Pons (tissue), 1 donor: Measurements from ENCODE around the gene WDR72.

ENCODE experiments used
- DNase-seq: peaks from one replicate; pipeline ENCODE4 v3.0.0-alpha.2; 2016; ENCODE audit warnings: low spot score

The WDR72 gene

GRCh38 chr15:53534105-53534839, 225.2 kb downstream of the WDR72 start:
- no peak for DNase-seq

- DNase-seq, result peak; percentile 37
Measured at GRCh38 chr15:53530761-53531160, 228.7 kb downstream of the WDR72 start.

GRCh38 chr15:53527996-53528395, 231.5 kb downstream of the WDR72 start:
- no peak for DNase-seq

- DNase-seq, result no peak
Measured at GRCh38 chr15:53525894-53526293, 233.6 kb downstream of the WDR72 start.

GRCh38 chr15:53522991-53523390, 236.5 kb downstream of the WDR72 start:
- DNase-seq, result no peak

- DNase-seq, result peak; percentile 80
Measured at GRCh38 chr15:53520996-53521395, 238.5 kb downstream of the WDR72 start.

GRCh38 chr15:53513431-53513830, 246.0 kb downstream of the WDR72 start:
- DNase-seq, result no peak

GRCh38 chr15:53512029-53512428, 247.4 kb downstream of the WDR72 start:
- peak; percentile 36 for DNase-seq

- no peak for DNase-seq
Measured at GRCh38 chr15:53511175-53511574, 248.3 kb downstream of the WDR72 start.

- no peak for DNase-seq
Measured at GRCh38 chr15:53506370-53506769, 253.1 kb downstream of the WDR72 start.

GRCh38 chr15:53498996-53499395, 260.5 kb downstream of the WDR72 start:
- DNase-seq, result no peak

GRCh38 chr15:53490341-53490740, 269.1 kb downstream of the WDR72 start:
- DNase-seq, result no peak

- DNase-seq, result no peak
Measured at GRCh38 chr15:53482055-53482454, 277.4 kb downstream of the WDR72 start.

- no peak for DNase-seq
Measured at GRCh38 chr15:53477981-53478766, 281.3 kb downstream of the WDR72 start.

- DNase-seq, result no peak
Measured at GRCh38 chr15:53473886-53474285, 285.6 kb downstream of the WDR72 start.

GRCh38 chr15:53473435-53473834, 286.0 kb downstream of the WDR72 start:
- no peak for DNase-seq

GRCh38 chr15:53472883-53473282, 286.6 kb downstream of the WDR72 start:
- no peak for DNase-seq

GRCh38 chr15:53472210-53472609, 287.3 kb downstream of the WDR72 start:
- DNase-seq, result no peak

- DNase-seq, result no peak
Measured at GRCh38 chr15:53470743-53471142, 288.7 kb downstream of the WDR72 start.

- no peak for DNase-seq
Measured at GRCh38 chr15:53469422-53469821, 290.0 kb downstream of the WDR72 start.
